Subcutaneous adipose tissue (tissue), 4 donors: ENCODE data around the gene NCL. TPM values are rescaled to one million over a fixed set of nuclear protein-coding genes. Genes with fewer than 3 reads are reported as not detected.

Source experiments
- CTCF ChIP-seq: fragments of 450-650 bp; IDR thresholded peaks from one replicate; pipeline ENCODE4 v1.5.1; 2016; ENCODE audit warnings: low read depth, mild to moderate bottlenecking, control low read depth, antibody characterized with exemption, moderate library complexity
- total RNA-seq, 4 donors: library from RNA; depleted of rRNA; stranded (reverse); fragments of >200 nt; gene quantifications; one replicate each; pipeline ENCODE4 v1.1.0, GENCODE V29; 2016

Gene NCL
- total RNA-seq, 4 donors from 2014 or later = 136 to 247 (median 197) TPM

- no peak for TF ChIP-seq CTCF
These were observed 15.2 kb upstream of the NCL start for GRCh38 chr2:231479455-231479854.

GRCh38 chr2:231476920-231477319 lies 12.6 kb upstream of the NCL start:
- no peak for TF ChIP-seq CTCF

GRCh38 chr2:231475965-231476364 lies 11.7 kb upstream of the NCL start:
- no peak for TF ChIP-seq CTCF

GRCh38 chr2:231472816-231473215 lies 8.5 kb upstream of the NCL start:
- TF ChIP-seq CTCF = no peak

- no peak for TF ChIP-seq CTCF
These were observed 6.1 kb upstream of the NCL start for GRCh38 chr2:231470246-231470900.

GRCh38 chr2:231469583-231469950 lies 5.3 kb upstream of the NCL start:
- TF ChIP-seq CTCF = no peak

- no peak for TF ChIP-seq CTCF
These were observed 3.6 kb upstream of the NCL start for GRCh38 chr2:231467613-231468530.
